Measurements from ENCODE around the gene HCN2.

The HCN2 gene

GRCh38 chr19:570251-570686 is 19.4 kb upstream of the HCN2 start:
- peak in 1 of 42 donors; percentile 1 for DNase-seq
- intact Hi-C loops (cut with DNase I), result loop anchor here (5.0 kb wide), 1 partner anchor 38 kb away; the partner anchor contains the start of gene CDC34

- intact Hi-C loops (cut with DNase I), result loop anchor here (5.0 kb wide), 1 partner anchor 39 kb away; the partner anchor contains the start of gene CDC34
- DNase-seq, result peak in 4 of 42 donors; percentile 5 to 41 (median 20)
These were observed 18.6 kb upstream of the HCN2 start for GRCh38 chr19:570937-571565.

GRCh38 chr19:571566-571974 is 18.1 kb upstream of the HCN2 start:
- intact Hi-C loops (cut with DNase I), result loop anchor here (5.0 kb wide), 1 partner anchor 39 kb away; the partner anchor contains the start of gene CDC34
- peak in 1 of 42 donors; percentile 4 for DNase-seq

- intact Hi-C loops (cut with DNase I), result loop anchor here (5.0 kb wide), 1 partner anchor 40 kb away; the partner anchor contains the start of gene CDC34
- DNase-seq, result peak; percentile 93 to 100 (median 98)
These were observed 17.4 kb upstream of the HCN2 start, which contains the start of gene BSG for GRCh38 chr19:572140-572742. BSG (plus strand) TSS chr19:572596; CDS start chr19:572635, 39 bp downstream.

DNA sequence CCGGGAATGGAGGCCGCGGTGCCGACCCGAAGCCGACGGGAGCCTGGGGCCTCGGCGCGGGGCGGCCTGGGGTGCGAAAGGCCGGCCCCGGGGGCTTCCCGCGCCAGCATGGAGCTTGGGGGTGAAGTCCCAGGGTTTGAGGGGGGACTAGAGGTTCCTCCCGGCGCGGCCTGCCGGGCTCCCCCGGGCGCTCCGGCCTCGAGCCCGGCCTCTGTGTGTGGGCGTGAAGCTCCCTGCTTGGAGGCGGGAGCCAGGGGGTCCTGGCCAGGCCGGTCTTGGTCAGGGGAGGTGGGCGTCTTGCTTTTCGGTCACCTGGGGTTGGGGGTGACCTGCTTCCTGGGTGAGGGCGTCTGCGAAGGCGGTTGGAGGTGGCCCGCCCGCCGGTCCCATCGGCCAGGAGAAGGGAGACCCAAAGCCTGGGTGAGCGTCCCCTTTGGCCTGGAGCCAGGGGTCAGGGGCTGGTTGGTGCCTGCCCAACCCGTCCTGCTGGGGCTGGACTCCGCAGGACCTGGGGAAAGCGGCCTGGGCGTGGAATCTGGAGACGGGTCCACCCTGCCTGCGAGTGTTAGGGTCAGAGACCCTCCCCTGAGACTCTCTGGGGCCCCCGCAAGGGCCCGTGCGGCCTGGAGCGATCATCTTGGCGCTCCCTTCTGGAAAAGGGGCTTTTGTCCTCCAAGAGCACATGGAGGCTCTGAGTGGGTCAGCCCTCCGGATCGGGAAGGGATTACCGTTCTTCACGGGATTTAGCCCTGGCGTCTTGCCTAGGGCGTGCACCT is 16.8 kb upstream of the HCN2 start:
- intact Hi-C loops (cut with DNase I), result loop anchor here (5.0 kb wide), 1 partner anchor 41 kb away; the partner anchor contains the start of gene CDC34
- peak in 13 of 42 donors; percentile 20 to 64 (median 43) for DNase-seq

DNA sequence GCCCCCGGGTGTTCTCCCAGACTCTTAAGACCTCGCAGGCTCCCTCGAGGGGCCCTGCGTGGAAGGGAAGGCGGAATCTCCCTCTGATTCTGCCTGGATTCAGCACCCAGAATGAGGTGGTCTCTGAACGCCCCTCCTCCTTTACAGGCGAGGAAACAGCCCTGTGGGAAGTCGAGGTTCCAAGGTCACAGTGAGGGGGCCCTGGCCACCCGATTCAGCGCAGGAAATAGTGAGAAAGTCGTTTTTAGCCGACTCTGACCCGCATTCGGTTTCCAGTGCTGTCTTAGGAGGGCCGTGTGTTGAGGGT is 16.2 kb upstream of the HCN2 start:
- peak in 2 of 42 donors; percentile 39 to 41 for DNase-seq
- intact Hi-C loops (cut with DNase I), result loop anchor here (5.0 kb wide), 1 partner anchor 41 kb away; the partner anchor contains the start of gene CDC34

GRCh38 chr19:574658-575526 is 14.8 kb upstream of the HCN2 start:
- peak in 25 of 42 donors; percentile 31 to 69 (median 52) for DNase-seq
- intact Hi-C loops (cut with DNase I), result loop anchor here (5.0 kb wide), 1 partner anchor 43 kb away; the partner anchor contains the start of gene CDC34

DNA sequence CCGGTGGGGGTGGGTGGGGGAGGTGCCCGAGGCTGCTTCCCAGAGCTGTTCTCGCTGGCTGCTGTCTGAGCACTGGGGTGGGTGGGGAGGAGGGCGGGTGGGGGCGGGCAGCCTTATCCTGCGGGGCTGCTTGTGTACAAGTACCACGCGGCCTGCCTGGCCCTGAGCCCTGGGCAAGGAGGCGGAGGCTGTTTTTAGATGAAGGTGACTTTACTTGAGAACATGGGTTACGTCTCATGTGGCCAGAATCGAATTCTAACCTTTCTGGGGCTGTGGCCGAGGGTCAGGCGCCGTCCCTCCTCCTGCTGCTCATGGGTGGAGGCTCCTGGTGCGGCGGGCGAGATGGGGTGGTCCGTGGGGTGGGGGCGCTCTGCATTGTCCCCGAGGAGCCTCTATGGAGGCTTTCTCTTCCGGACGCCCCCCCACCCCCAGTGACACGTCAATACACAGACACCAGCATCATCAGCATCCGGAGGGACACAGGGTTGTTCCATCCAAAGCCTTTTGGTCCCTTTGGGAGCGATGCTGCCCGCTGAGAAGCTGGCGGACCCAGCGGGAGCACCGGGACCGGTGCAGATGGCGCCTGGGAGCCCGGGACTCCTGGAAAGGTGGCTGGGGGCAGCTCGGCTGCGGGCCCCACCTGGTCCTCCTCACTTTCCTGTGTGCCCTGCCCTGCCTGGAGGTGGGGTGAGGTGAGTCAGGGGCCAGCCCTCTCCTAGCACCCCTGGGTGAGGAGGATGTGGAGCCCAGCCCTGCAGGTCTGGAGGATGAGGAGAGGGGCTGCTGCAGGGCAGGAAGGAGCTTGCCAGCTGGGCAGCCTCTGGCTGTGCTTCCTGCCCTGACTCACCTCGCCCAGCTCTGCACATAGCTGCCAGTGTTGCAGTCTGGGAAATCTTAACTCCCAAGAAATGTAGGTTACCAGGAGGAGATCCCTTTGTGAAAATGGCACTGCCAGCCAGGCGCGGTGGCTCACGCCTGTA is 13.9 kb upstream of the HCN2 start:
- peak in 24 of 42 donors; percentile 29 to 82 (median 60) for DNase-seq
- intact Hi-C loops (cut with DNase I), result no loop called here

- DNase-seq, result peak in 2 of 42 donors; percentile 6 to 26
- intact Hi-C loops (cut with DNase I), result no loop called here
These were observed 12.8 kb upstream of the HCN2 start for GRCh38 chr19:576768-577438.

GRCh38 chr19:577439-578392 is 12.0 kb upstream of the HCN2 start:
- DNase-seq, result peak in 2 of 42 donors; percentile 3 to 22
- intact Hi-C loops (cut with DNase I), result no loop called here

GRCh38 chr19:579111-579841 is 10.4 kb upstream of the HCN2 start:
- intact Hi-C loops (cut with DNase I), result no loop called here
- DNase-seq, result peak in 2 of 42 donors; percentile 2 to 23

GRCh38 chr19:579842-580155 is 9.9 kb upstream of the HCN2 start:
- peak in 1 of 42 donors; percentile 2 for DNase-seq
- intact Hi-C loops (cut with DNase I), result loop anchor here (10.0 kb wide), 1 partner anchor 155 kb away; no protein-coding TSS in a partner anchor

GRCh38 chr19:580274-580835 is 9.3 kb upstream of the HCN2 start:
- peak in 2 of 42 donors; percentile 3 to 29 for DNase-seq
- intact Hi-C loops (cut with DNase I), result loop anchor here (10.0 kb wide), 1 partner anchor 154 kb away; no protein-coding TSS in a partner anchor

- intact Hi-C loops (cut with DNase I), result loop anchor here (10.0 kb wide), 1 partner anchor 153 kb away; no protein-coding TSS in a partner anchor
- DNase-seq, result peak in 2 of 42 donors; percentile 2 to 23
These were observed 8.1 kb upstream of the HCN2 start for GRCh38 chr19:581399-582111.
